ENCODE measurements around the gene MAGI1.

DNA sequence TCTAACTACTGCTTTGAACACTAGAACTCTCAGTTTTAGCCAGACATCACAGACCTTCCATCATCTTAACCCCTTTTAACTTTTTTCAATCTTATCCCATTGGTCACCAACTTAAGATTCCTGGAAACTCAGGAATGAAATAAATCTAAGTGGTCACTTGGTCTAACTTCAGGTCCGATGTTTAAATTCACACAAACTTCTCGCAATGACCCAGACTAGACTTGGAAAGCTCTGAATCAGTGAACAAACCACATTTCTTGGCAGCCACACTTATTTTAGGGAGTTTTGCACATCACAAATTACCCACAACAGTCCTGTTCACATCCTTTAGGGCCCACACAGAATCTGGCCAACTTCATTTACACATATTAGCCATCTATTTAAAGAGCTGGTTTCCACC lies 118.9 kb downstream of the MAGI1 start:
- TF ChIP-seq, protein P1, sequence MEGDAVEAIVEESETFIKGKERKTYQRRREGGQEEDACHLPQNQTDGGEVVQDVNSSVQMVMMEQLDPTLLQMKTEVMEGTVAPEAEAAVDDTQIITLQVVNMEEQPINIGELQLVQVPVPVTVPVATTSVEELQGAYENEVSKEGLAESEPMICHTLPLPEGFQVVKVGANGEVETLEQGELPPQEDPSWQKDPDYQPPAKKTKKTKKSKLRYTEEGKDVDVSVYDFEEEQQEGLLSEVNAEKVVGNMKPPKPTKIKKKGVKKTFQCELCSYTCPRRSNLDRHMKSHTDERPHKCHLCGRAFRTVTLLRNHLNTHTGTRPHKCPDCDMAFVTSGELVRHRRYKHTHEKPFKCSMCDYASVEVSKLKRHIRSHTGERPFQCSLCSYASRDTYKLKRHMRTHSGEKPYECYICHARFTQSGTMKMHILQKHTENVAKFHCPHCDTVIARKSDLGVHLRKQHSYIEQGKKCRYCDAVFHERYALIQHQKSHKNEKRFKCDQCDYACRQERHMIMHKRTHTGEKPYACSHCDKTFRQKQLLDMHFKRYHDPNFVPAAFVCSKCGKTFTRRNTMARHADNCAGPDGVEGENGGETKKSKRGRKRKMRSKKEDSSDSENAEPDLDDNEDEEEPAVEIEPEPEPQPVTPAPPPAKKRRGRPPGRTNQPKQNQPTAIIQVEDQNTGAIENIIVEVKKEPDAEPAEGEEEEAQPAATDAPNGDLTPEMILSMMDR (IDR thresholded peaks at IDR 0.05): no peak
- no peak for TF ChIP-seq POLR2A (IDR thresholded peaks at IDR 0.05)

All from uterus (tissue), 2 donors.